Mesodermal cell (in vitro differentiated cells): ENCODE results near the gene CHTOP. TPM values are rescaled to one million over a fixed set of nuclear protein-coding genes. Genes with fewer than 3 reads are reported as not detected.
A peak's percentile ranks its signal among the peaks of the same experiment; 100 is the strongest.
"Not testable (repeated sequence)": the region's sequence is repeated elsewhere in the genome, so short reads cannot be mapped to it uniquely, and the experiment has no call there.

Experiments used
- H3K27ac ChIP-seq: 2 replicates; pipeline ENCODE4 v1.7.0; 2013; ENCODE audit warnings: mild to moderate bottlenecking, low read depth, low read length, moderate library complexity; ENCODE audit not compliant: severe bottlenecking
- H3K36me3 ChIP-seq: 2 replicates; pipeline ENCODE4 v1.7.1; 2013; ENCODE audit warnings: mild to moderate bottlenecking, low read length, moderate library complexity; ENCODE audit not compliant: control insufficient read depth, insufficient read depth
- H3K4me1 ChIP-seq: one replicate; pipeline ENCODE4 v1.7.1; 2013; ENCODE audit warnings: mild to moderate bottlenecking, low read length; ENCODE audit not compliant: insufficient read depth, control insufficient read depth, poor library complexity, severe bottlenecking
- H3K4me3 ChIP-seq: 2 replicates; pipeline ENCODE4 v1.7.0; 2013; ENCODE audit warnings: low read length, control low read depth, mild to moderate bottlenecking; ENCODE audit not compliant: insufficient read depth, poor library complexity, severe bottlenecking; ENCODE audit errors: extremely low read depth
- H3K9me3 ChIP-seq: 2 replicates; pipeline ENCODE4 v1.7.1; 2013; ENCODE audit warnings: mild to moderate bottlenecking, low read length, moderate library complexity; ENCODE audit not compliant: control insufficient read depth
- WGBS, 2 experiments: methylation state at CpG; one replicate each; pipeline ENCODE4 v1.1.5; 2013; ENCODE audit warnings: missing lambda C conversion rate in 2 of 2; ENCODE audit not compliant: insufficient coverage in 2 of 2; 5-methylcytosine and 5-hydroxymethylcytosine counted together
- polyA plus RNA-seq, 2 experiments: library from polyadenylated mRNA; stranded (reverse); fragments of 50-300 nt; gene quantifications; one replicate each; pipeline ENCODE4 v1.2.3, GENCODE V29; 2013

Gene CHTOP
- polyA plus RNA-seq (2013, experiment 1 of 2): 79.0 TPM
- polyA plus RNA-seq (2013, experiment 2 of 2): 77.6 TPM

GRCh38 chr1:153633754-153634665 is at the start of gene CHTOP:
Gene CHTOP, plus strand, starts transcription at chr1:153634066. Its CDS starts 2,523 bp downstream, at chr1:153636589.
- H3K27ac ChIP-seq: peak within 1 kb of the TSS; percentile 100
- H3K4me1 ChIP-seq: peaks cover 9% of the 10 kb centered on the region
- H3K9me3 ChIP-seq: no peaks in the 10 kb centered on the region
- peak within 1 kb of the TSS; percentile 95 for H3K4me3 ChIP-seq
- WGBS, 2 experiments: 1 to 4% methylated on average over 59 to 63 of the region's 65 CpGs
- peaks cover 40% of the 10 kb centered on the region for H3K36me3 ChIP-seq

GRCh38 chr1:153585006-153585405 is 48.9 kb upstream of the CHTOP start:
- H3K36me3 ChIP-seq: no peaks in the 10 kb centered on the region
- no peak overlapping the region for H3K4me3 ChIP-seq
- H3K27ac ChIP-seq: no peak overlapping the region
- H3K9me3 ChIP-seq: no peaks in the 10 kb centered on the region
- peaks cover 3% of the 10 kb centered on the region for H3K4me1 ChIP-seq
- 88 to 100% methylated on average over 1 of the region's 1 CpG for WGBS, 2 experiments

- Histone ChIP-seq H3K9me3 (no peaks in the 10 kb centered on the region), H3K4me1 (peaks cover 3% of the 10 kb centered on the region), H3K27ac (no peak overlapping the region), H3K36me3 (no peaks in the 10 kb centered on the region), H3K4me3 (no peak overlapping the region)
- WGBS, 2 experiments: no CpG with 5 or more reads among the region's 1 CpG
These were observed 47.5 kb upstream of the CHTOP start for GRCh38 chr1:153586347-153586746.

- Histone ChIP-seq H3K27ac (no peak overlapping the region), H3K4me1 (peaks cover 3% of the 10 kb centered on the region), H3K9me3 (no peaks in the 10 kb centered on the region), H3K36me3 (no peaks in the 10 kb centered on the region), H3K4me3 (no peak overlapping the region)
- 87% methylated on average over 3 to 4 of the region's 5 CpGs for WGBS, 2 experiments
These were observed 46.6 kb upstream of the CHTOP start for GRCh38 chr1:153587314-153587713.

GRCh38 chr1:153588033-153588432 is 45.8 kb upstream of the CHTOP start:
- not testable (repeated sequence) for H3K9me3 ChIP-seq, H3K27ac ChIP-seq, H3K36me3 ChIP-seq, H3K4me3 ChIP-seq, H3K4me1 ChIP-seq
- 87 to 96% methylated on average over 7 of the region's 10 CpGs for WGBS, 2 experiments

GRCh38 chr1:153588482-153588881 is 45.4 kb upstream of the CHTOP start:
- H3K4me1 ChIP-seq: peaks cover 3% of the 10 kb centered on the region
- no peak overlapping the region for H3K4me3 ChIP-seq
- no peaks in the 10 kb centered on the region for H3K9me3 ChIP-seq
- H3K36me3 ChIP-seq: no peaks in the 10 kb centered on the region
- WGBS, 2 experiments: no CpG with 5 or more reads among the region's 2 CpGs
- H3K27ac ChIP-seq: no peak overlapping the region

- Histone ChIP-seq H3K4me3 (no peak overlapping the region), H3K36me3 (no peaks in the 10 kb centered on the region), H3K9me3 (no peaks in the 10 kb centered on the region), H3K4me1 (no peaks in the 10 kb centered on the region), H3K27ac (no peak overlapping the region)
- no CpG with 5 or more reads among the region's 4 CpGs for WGBS, 2 experiments
These were observed 41.1 kb upstream of the CHTOP start for GRCh38 chr1:153592748-153593147.

- H3K36me3 ChIP-seq: no peaks in the 10 kb centered on the region
- WGBS, 2 experiments: 75 to 98% methylated on average over 5 to 6 of the region's 6 CpGs
- H3K4me1 ChIP-seq: peaks cover 10% of the 10 kb centered on the region
- no peaks in the 10 kb centered on the region for H3K9me3 ChIP-seq
- H3K27ac ChIP-seq: no peak overlapping the region
- H3K4me3 ChIP-seq: no peak overlapping the region
These were observed 36.7 kb upstream of the CHTOP start for GRCh38 chr1:153597206-153597605.

- Histone ChIP-seq H3K9me3 (no peaks in the 10 kb centered on the region), H3K36me3 (no peaks in the 10 kb centered on the region), H3K4me3 (no peak overlapping the region), H3K27ac (peak overlapping the region; percentile 75), H3K4me1 (peaks cover 10% of the 10 kb centered on the region)
- 59 to 93% methylated on average over 3 to 4 of the region's 7 CpGs for WGBS, 2 experiments
These were observed 35.3 kb upstream of the CHTOP start for GRCh38 chr1:153598309-153599172.

- no peaks in the 10 kb centered on the region for H3K9me3 ChIP-seq
- H3K27ac ChIP-seq: no peak overlapping the region
- no peaks in the 10 kb centered on the region for H3K36me3 ChIP-seq
- WGBS, 2 experiments: 87% methylated on average over 4 of the region's 7 CpGs; no CpG with 5 or more reads in 1 of the 2 experiments
- no peak overlapping the region for H3K4me3 ChIP-seq
- H3K4me1 ChIP-seq: peaks cover 10% of the 10 kb centered on the region
These were observed 34.0 kb upstream of the CHTOP start for GRCh38 chr1:153599847-153600246.
